LNCaP clone FGC (cell line): ENCODE measurements around the gene SFXN3.

ENCODE experiments used
- DNase-seq: peaks from one replicate; pipeline ENCODE4 v3.0.0-alpha.2; 2011; ENCODE audit warnings: low read depth
- H3K4me3 ChIP-seq: 2 replicates; pipeline ENCODE4 v1.5.1; 2011; ENCODE audit warnings: mild to moderate bottlenecking, low read depth, low read length, control low read depth
- TF ChIP-seq, protein P1 (sequence below): IDR thresholded peaks from 2 replicates; pipeline ENCODE4 v1.5.1; 2012; ENCODE audit warnings: mild to moderate bottlenecking; ENCODE audit not compliant: control insufficient read depth, insufficient read depth; ENCODE audit errors: extremely low read depth

The SFXN3 gene

DNA sequence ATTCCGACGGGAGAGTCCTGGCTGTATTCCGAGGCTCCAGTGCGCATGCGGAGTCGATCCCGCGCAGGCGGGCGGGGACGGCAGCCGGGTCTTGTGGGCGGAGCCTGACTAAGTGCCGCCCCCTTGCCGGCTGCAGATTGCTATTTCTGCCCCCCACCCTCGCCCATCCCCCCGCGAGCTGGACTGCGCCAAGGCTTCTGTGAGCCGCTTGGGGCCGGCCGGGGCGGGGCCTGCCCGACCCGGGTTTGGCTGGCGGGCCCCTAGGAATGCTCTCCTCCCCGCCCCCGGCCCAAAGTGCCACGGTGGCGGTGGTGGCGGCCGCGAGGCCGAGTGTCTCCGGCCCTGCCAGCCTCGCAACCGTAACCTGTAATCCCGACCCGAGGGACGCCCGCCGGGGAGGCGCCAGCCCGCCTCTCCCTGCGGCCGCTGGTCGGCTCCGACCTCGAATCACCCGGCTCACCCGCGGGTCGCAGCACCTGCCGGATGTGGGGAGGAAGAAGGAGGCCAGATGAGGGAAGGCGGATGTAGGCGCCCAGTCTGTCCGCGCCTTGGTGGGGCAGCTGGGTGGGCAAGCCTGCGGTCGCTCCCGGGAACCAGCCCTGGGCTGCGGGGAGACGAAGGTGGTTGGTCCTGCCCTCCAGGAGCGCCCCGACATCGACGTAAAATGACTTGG lies 30.1 kb downstream of the SFXN3 start:
- no peak for DNase-seq
- TF ChIP-seq, protein P1, sequence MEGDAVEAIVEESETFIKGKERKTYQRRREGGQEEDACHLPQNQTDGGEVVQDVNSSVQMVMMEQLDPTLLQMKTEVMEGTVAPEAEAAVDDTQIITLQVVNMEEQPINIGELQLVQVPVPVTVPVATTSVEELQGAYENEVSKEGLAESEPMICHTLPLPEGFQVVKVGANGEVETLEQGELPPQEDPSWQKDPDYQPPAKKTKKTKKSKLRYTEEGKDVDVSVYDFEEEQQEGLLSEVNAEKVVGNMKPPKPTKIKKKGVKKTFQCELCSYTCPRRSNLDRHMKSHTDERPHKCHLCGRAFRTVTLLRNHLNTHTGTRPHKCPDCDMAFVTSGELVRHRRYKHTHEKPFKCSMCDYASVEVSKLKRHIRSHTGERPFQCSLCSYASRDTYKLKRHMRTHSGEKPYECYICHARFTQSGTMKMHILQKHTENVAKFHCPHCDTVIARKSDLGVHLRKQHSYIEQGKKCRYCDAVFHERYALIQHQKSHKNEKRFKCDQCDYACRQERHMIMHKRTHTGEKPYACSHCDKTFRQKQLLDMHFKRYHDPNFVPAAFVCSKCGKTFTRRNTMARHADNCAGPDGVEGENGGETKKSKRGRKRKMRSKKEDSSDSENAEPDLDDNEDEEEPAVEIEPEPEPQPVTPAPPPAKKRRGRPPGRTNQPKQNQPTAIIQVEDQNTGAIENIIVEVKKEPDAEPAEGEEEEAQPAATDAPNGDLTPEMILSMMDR, result no peak

DNA sequence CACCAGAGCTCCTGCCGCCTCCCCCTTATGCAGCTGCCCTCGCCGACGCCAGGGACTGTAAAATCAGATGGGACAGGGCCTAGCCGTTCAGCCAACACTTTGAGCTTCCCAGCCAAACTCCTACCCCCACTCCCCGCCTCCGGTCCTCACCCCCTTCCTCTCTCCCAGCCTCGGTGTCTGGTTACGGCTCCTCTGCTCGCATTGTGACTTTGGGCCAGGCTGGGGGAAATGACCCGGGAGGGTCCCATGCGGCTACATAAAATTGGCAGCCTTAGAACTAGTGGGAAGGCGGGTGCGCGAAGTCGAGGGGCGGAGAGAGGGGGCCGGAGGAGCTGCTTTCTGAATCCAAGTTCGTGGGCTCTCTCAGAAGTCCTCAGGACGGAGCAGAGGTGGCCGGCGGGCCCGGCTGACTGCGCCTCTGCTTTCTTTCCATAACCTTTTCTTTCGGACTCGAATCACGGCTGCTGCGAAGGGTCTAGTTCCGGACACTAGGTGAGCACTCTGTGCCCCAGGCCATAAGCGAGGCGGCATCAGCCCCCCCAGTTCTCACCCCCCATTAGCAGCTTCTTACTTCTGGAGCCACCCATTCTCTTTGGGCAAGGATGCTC lies 30.7 kb downstream of the SFXN3 start, which contains the start of gene KAZALD1:
TSS of gene KAZALD1 (plus strand) at position 366 of the 608 bp plus-strand sequence. CDS start 604 bp downstream, outside the sequence.
- TF ChIP-seq, protein P1, result no peak

More for the DNA sequence above, 30.1 kb downstream of the SFXN3 start:
- peak overlapping the region; percentile 78 for H3K4me3 ChIP-seq

DNA sequence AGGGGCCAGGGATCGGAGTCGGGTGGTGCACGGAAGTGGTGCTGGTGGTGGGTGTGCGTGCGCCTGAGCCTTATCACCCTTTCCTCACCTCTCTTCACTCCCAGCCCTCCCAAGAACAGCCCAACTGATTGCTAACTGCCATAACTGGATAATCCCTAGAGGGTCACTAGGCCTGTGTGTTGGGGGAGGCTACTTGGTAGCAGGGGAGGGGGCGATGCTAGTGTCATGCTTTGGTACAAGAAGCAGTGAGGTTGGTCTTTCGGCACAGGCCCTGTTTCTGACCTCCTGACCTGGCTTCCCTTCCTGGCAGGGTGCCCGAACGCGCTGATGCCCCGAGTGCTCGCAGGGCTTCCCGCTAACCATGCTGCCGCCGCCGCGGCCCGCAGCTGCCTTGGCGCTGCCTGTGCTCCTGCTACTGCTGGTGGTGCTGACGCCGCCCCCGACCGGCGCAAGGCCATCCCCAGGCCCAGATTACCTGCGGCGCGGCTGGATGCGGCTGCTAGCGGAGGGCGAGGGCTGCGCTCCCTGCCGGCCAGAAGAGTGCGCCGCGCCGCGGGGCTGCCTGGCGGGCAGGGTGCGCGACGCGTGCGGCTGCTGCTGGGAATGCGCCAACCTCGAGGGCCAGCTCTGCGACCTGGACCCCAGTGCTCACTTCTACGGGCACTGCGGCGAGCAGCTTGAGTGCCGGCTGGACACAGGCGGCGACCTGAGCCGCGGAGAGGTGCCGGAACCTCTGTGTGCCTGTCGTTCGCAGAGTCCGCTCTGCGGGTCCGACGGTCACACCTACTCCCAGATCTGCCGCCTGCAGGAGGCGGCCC lies 31.4 kb downstream of the SFXN3 start:
- TF ChIP-seq, protein P1, result peak; percentile 74
- peak overlapping the region; percentile 78 for H3K4me3 ChIP-seq
- no peak for DNase-seq

More for the DNA sequence above, 30.7 kb downstream of the SFXN3 start, which contains the start of gene KAZALD1:
- peak within 1 kb of the TSS; percentile 78 for H3K4me3 ChIP-seq
- no peak for DNase-seq

DNA sequence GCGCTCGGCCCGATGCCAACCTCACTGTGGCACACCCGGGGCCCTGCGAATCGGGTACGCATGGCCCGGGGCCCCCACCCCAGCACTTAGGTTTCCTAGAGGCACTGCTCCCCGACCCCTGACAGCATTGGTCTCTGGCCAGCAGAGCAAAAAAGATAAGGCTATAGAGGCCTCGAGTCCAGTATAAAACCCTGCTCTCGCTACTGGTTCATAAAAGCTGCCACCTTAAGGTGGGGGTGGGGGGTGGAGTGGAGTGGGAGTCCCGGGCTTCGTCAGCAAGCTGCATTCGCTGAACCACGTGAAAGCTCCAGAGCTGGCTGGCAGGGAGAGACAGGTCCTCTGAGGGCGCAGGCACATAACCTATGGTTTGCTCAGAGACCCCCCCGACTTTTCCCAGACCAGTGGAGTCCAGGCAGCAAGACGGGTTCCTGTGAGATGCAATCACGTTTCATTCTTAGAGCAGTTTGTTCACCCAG lies 32.1 kb downstream of the SFXN3 start:
- DNase-seq, result no peak
- TF ChIP-seq, protein P1, result no peak
- peak overlapping the region; percentile 28 for H3K4me3 ChIP-seq

GRCh38 chr10:101063548-101064414 lies 32.7 kb downstream of the SFXN3 start:
- TF ChIP-seq, protein P1, result no peak
- no peak for DNase-seq
- H3K4me3 ChIP-seq, result no peak overlapping the region

GRCh38 chr10:101064415-101065030 lies 33.5 kb downstream of the SFXN3 start:
- no peak overlapping the region for H3K4me3 ChIP-seq
- TF ChIP-seq, protein P1, result no peak
- DNase-seq, result no peak
